Stimulated activated CD8-positive, alpha-beta memory T cell treated with anti-CD3 and anti-CD28 coated beads, Interleukin-7, amount 100 ng/mL, for 24 hours (primary cell): Measurements from ENCODE around the gene SLC29A3.
"Not testable (repeated sequence)": the region's sequence is repeated elsewhere in the genome, so short reads cannot be mapped to it uniquely, and the experiment has no call there.

Experiments
- DNase-seq: peaks from one replicate; pipeline ENCODE4 v3.0.0-alpha.2; 2020; ENCODE audit warnings: low read depth

SLC29A3 gene

GRCh38 chr10:71347587-71348395, 28.7 kb downstream of the SLC29A3 start:
- DNase-seq: no peak

GRCh38 chr10:71348850-71349249, 29.8 kb downstream of the SLC29A3 start:
- no peak for DNase-seq

- DNase-seq: no peak
These were observed 30.3 kb downstream of the SLC29A3 start for GRCh38 chr10:71349406-71349805.

DNA sequence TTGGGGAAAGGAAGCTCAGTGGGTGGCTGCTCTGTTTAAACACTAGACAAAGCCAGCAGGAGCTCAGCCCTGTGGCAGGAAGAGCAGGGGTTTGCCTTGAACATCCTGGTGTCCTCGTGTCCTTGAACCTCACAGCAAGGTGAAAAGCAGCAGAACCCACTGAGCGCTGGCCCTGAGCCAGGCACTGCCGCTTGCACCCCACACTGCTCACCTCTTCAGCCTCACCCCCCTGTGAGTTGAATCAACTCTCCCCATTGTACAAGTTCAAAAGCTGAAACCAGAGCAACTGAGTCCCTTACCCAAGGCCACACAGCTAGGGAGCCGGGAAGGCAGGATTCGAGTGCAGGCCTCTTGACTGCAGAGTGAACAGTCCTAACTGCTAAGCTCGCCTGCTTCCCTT, 32.0 kb downstream of the SLC29A3 start:
- DNase-seq: no peak

DNA sequence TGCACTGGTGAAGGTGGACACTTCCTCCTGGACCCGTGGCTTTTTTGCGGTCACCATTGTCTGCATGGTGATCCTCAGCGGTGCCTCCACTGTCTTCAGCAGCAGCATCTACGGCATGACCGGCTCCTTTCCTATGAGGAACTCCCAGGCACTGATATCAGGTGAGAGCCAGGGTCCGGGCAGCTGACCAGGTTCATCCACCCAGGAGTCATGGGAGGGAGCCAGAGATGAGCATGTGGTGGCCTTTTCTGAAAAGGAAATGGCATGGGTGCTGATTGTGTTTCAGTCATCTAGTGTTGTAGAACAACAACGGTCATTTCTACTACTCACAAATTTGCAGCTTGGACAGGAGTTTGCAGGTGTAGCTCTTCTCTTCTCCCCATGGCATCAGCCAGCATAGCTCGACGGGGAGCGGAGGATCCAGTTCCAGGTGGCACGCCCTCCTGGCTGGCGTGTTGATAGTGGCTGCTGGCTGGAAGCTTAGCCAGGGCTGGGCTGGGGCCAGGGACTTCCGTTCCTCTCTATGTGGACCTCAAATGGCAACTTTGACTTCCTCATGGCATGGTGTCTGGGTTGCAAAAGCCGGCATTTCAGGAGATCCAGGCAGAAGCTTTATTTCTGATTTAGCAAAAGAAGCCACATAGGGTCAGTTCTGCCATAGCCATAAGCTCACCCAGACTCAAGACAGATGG, 32.7 kb downstream of the SLC29A3 start:
- DNase-seq: no peak

- no peak for DNase-seq
These were observed 34.6 kb downstream of the SLC29A3 start for GRCh38 chr10:71353639-71354038.

DNA sequence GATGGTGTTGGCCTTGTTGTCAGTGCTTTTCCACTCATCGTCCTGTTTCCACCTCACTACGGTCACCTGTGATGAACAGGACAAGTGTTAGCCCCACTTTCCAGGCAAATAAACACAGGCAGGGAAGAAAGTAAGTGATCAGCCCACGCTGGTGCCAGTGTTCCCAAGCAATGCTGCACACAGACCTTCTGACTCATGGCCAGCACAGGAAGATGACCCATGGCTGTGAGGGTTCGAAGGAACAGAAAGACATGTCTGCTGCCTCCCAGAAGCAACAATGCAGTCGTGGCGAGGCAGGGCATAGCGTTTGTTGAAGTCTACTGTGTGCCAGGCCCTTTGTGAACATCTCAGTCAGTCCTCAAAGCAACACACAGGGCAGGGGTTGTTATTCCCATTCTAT, 35.7 kb downstream of the SLC29A3 start:
- no peak for DNase-seq

DNA sequence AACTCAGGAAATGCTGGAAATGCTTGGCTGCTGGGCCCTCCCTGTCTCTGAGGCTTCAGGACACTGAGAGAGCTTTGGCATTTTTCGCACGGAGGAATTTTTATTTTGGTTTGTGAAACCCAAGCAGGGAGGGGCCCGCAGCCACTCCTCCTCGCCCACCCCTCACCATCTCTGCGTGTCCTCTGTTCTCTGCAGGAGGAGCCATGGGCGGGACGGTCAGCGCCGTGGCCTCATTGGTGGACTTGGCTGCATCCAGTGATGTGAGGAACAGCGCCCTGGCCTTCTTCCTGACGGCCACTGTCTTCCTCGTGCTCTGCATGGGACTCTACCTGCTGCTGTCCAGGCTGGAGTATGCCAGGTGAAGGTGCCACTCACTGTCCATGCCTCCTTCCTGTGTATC, 36.8 kb downstream of the SLC29A3 start:
- DNase-seq: no peak

- no peak for DNase-seq
These were observed 38.8 kb downstream of the SLC29A3 start for GRCh38 chr10:71357792-71358265.

GRCh38 chr10:71358277-71358676, 39.2 kb downstream of the SLC29A3 start:
- DNase-seq: no peak

DNA sequence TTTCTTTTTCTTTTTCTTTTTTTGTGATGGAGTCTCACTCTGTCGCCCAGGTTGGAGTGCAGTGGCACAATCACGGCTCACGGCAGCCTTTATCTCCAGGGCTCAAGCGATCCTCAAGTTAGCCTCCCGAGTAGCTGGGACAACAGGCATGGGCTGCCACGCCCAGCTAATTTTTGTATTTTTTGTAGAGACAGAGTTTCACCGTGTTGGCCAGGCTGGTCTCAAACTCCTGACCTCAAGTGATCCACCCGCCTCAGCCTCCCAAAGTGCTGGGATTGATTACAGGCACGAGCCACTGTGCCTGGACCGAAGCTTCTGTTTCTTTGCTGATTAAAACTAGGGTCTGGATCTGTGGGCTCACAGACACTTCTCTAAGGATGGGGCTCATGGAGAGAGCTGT, 39.8 kb downstream of the SLC29A3 start:
- not testable (repeated sequence) for DNase-seq

- DNase-seq: no peak
These were observed 40.4 kb downstream of the SLC29A3 start for GRCh38 chr10:71359364-71360046.

DNA sequence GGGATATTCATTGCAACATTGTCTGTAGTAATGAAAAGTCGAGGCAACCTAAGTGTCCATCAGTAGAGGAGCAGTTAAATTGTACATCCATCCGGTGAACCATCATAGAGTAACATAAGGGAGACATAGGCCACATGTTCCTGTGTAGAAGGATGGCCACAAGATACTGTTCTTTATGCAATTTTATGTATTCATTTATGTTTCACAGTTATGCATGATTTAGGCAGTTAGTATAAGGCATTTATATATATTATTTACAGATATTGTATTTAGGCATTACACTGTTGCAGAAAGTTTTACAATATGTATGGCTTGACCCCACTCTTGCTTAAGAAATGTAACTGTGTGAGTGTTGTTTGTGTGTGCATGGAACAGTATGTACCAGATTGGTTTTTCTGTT, 41.7 kb downstream of the SLC29A3 start:
- DNase-seq: no peak

- DNase-seq: no peak
These were observed 42.5 kb downstream of the SLC29A3 start for GRCh38 chr10:71361581-71361980.

GRCh38 chr10:71362141-71362540, 43.1 kb downstream of the SLC29A3 start:
- no peak for DNase-seq

- no peak for DNase-seq
These were observed 44.9 kb downstream of the SLC29A3 start for GRCh38 chr10:71363936-71364335.

DNA sequence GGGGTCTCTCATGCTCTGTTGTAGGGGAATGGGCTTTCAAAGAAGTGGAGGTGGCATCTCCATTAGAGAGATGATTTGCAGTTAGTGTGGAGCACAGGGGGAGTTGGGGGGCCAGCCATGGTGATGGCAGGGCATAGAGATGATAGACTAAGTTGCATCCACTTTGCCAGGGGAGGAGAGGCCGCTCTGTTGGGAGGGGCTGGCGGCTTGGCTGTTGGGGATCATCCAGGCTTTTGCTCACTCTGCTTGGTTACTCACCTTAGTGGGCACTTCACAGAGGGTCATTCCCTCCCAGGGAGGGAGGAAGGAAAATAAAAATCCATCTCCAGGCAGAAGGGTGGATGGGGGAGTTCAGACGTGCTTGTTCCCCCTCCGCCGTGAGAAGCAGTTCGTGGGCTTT, 46.3 kb downstream of the SLC29A3 start:
- no peak for DNase-seq

DNA sequence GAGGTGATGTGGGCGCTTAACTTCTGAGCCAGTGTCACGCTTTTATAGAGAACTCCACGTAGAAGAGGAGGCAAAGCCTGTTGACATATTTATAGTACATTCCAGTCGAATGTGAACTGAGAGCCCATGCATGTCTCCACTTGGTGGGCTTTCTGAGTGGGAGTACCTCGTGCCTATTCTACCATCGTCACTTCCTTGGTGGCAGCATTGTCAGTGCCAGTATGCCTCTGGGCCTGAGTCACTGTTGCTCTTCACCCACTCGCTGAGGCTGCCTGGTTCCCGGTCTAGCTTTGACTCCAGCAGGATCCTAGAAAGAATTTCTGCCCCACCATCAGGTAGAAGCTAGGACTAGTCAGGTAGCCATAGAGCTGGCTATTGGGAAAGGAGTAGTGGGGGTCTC, 47.6 kb downstream of the SLC29A3 start:
- DNase-seq: no peak

DNA sequence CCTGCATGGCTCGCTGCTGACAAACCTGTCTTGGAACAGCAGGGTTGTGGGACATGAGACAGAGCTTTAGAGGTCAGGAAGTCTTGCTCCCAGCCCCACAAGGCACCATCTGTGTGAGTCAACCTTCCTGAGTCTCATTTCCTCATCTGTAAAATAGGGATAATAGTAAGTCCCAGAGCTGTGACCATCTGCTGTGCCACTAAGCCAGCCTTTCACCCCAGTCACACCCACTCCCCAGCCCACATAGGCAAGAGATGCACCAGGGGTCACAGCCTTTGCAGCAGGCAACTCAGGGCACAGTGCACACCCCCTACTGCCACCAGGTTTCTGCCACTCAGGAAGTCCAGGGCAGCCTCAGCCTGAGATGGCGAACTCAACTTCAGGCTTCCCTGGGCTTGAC, 48.2 kb downstream of the SLC29A3 start:
- DNase-seq: no peak

- no peak for DNase-seq
These were observed 49.1 kb downstream of the SLC29A3 start for GRCh38 chr10:71368176-71368575.

- no peak for DNase-seq
These were observed 49.6 kb downstream of the SLC29A3 start for GRCh38 chr10:71368643-71369042.

DNA sequence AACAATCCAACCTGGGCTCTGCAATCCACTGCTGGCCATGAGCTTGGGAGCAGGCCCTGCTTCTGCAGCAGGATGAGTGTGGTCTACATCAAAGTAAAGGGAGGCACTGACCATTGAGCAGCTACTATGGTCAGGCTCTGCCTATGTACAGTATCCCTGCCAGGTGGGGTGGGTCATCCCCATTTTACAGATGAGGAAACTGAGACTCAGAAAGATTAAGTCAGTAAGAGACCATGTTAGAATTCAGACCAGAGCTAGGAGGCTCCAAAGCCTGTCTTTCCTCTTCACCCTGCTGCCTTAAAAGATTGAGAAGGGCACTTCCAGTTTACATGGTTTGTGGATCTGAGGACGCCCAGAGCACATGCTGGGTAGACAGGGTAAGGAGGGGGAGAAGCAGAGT, 50.5 kb downstream of the SLC29A3 start:
- no peak for DNase-seq

DNA sequence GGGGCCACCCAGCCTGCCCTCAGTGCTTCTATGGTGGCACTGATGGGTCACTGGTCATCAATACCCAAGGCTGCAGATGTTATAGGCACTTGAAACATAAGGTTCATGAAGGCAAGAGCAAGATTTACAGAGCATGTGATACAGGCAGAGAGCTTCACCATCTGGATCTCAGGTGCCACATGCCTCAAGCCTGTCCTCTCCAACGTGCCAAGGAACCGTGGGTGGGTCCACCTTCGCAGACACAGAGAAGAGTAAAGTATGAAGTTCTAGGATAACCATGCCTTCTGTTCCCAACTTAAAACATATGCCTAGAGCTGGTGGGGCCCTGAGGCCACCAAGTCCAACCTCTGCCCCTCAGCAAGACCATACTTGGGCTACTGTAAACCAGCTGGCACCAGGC, 51.0 kb downstream of the SLC29A3 start:
- no peak for DNase-seq
